Measurements from ENCODE around the gene PAIP2. TPM values are rescaled to one million over a fixed set of nuclear protein-coding genes. Genes with fewer than 3 reads are reported as not detected.
"Not testable (repeated sequence)": the region's sequence is repeated elsewhere in the genome, so short reads cannot be mapped to it uniquely, and the experiment has no call there.

The PAIP2 gene
- total RNA-seq, 1 donor from 2014 or later, result 70.0 TPM

- TF ChIP-seq, protein P1, sequence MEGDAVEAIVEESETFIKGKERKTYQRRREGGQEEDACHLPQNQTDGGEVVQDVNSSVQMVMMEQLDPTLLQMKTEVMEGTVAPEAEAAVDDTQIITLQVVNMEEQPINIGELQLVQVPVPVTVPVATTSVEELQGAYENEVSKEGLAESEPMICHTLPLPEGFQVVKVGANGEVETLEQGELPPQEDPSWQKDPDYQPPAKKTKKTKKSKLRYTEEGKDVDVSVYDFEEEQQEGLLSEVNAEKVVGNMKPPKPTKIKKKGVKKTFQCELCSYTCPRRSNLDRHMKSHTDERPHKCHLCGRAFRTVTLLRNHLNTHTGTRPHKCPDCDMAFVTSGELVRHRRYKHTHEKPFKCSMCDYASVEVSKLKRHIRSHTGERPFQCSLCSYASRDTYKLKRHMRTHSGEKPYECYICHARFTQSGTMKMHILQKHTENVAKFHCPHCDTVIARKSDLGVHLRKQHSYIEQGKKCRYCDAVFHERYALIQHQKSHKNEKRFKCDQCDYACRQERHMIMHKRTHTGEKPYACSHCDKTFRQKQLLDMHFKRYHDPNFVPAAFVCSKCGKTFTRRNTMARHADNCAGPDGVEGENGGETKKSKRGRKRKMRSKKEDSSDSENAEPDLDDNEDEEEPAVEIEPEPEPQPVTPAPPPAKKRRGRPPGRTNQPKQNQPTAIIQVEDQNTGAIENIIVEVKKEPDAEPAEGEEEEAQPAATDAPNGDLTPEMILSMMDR (IDR thresholded peaks at IDR 0.05), result no peak
- ATAC-seq, result no peak
- Histone ChIP-seq H3K9me3 (no peaks in the 10 kb centered on the region), H3K36me3 (no peaks in the 10 kb centered on the region), H3K4me1 (peaks cover 6% of the 10 kb centered on the region), H3K4me3 (no peak overlapping the region), H3K27me3 (no peaks in the 10 kb centered on the region), H3K27ac (no peak overlapping the region)
- no peak for DNase-seq
- intact Hi-C loops (cut with DNase I), result no loop called here
Observed at GRCh38 chr5:139407517-139407916, 65.9 kb downstream of the PAIP2 start.

GRCh38 chr5:139408191-139408590 lies 66.5 kb downstream of the PAIP2 start:
- Histone ChIP-seq H3K4me3 (no peak overlapping the region), H3K27me3 (no peaks in the 10 kb centered on the region), H3K27ac (no peak overlapping the region), H3K36me3 (no peaks in the 10 kb centered on the region), H3K4me1 (peaks cover 6% of the 10 kb centered on the region), H3K9me3 (no peaks in the 10 kb centered on the region)
- DNase-seq (no peak), ATAC-seq (no peak)
- intact Hi-C loops (cut with DNase I), result no loop called here
- TF ChIP-seq, protein P1 (IDR thresholded peaks at IDR 0.05), result no peak

- H3K27me3 ChIP-seq; DNase-seq; H3K9me3 ChIP-seq; intact Hi-C loops (cut with DNase I); H3K4me1 ChIP-seq; ATAC-seq; H3K36me3 ChIP-seq; H3K27ac ChIP-seq; H3K4me3 ChIP-seq: not testable (repeated sequence)
Observed at GRCh38 chr5:139409116-139409515, 67.5 kb downstream of the PAIP2 start.

- DNase-seq (no peak), ATAC-seq (no peak)
- H3K36me3 ChIP-seq, result no peaks in the 10 kb centered on the region
- TF ChIP-seq, protein P1 (IDR thresholded peaks at IDR 0.05), result no peak
- no peaks in the 10 kb centered on the region for H3K9me3 ChIP-seq
- intact Hi-C loops (cut with DNase I), result no loop called here
- no peaks in the 10 kb centered on the region for H3K4me1 ChIP-seq
- no peak overlapping the region for H3K27ac ChIP-seq
- H3K4me3 ChIP-seq, result no peak overlapping the region
- H3K27me3 ChIP-seq, result no peaks in the 10 kb centered on the region
Observed at GRCh38 chr5:139410121-139410992, 68.7 kb downstream of the PAIP2 start.

DNA sequence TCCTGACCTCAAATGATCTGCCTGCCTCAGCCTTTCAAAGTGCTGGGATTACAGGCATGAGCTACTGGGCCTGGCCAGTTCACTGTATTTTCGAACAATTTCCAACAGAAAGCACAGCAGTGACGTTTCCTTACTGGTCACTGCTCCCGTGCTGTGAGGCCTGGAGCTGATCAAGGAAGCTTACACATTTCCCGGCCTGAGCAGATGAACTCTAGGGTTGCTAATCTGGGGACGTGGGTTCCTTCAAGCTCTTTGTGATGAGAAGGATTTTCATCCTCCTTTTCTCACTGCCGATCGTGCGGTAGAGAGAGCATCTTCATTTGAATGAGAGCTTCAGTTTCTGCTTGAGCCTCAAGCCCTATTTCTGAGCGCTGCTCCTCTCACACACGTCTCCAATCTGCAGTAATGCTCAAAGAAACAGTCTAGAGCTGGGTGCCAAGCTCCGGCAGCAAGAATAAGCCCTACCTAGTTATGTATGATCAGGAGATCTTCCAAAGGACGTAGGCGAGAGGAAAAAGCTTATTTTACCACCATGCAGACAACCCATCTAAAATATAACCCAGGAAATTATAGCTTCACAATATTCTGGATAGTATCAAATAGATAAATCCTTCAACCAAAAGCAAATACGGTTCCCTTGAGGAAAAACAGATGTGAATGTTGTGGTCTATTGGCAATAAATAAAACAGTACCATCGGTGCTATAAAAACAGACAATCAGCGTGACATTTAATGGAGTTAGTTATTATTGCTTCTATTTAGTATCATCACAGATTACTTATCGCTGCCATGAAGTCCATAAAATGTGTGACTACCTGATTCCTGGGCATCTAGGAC lies 69.6 kb downstream of the PAIP2 start:
- Histone ChIP-seq H3K4me3 (no peak overlapping the region), H3K4me1 (peaks cover under 1% of the 10 kb centered on the region), H3K36me3 (no peaks in the 10 kb centered on the region), H3K27me3 (no peaks in the 10 kb centered on the region), H3K27ac (no peak overlapping the region), H3K9me3 (no peaks in the 10 kb centered on the region)
- TF ChIP-seq, protein P1 (IDR thresholded peaks at IDR 0.05), result no peak
- ATAC-seq (no peak), DNase-seq (no peak)
- intact Hi-C loops (cut with DNase I), result no loop called here

DNA sequence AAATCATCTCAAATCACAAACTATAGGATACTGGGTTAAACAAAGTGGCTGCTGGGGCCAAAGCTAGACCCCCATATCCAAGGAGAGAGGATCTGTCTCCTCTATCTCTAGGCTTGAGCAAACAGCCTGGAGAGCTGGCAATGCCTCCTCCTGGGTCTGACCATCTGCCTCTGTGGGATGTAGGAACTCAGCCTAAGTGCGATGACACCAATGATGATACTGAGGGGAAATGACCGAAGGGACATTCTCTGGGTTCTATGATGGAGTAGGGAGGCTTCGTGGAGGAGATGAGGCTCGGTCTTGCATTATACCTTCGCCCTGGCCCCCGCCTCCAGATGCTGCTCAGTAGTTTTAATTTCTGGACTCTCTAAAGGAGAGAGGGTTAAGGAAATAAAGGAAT lies 71.5 kb downstream of the PAIP2 start:
- no peak overlapping the region for H3K27ac ChIP-seq
- no peak overlapping the region for H3K4me3 ChIP-seq
- no peaks in the 10 kb centered on the region for H3K9me3 ChIP-seq
- H3K4me1 ChIP-seq, result peaks cover 18% of the 10 kb centered on the region
- no peaks in the 10 kb centered on the region for H3K27me3 ChIP-seq
- TF ChIP-seq, protein P1 (IDR thresholded peaks at IDR 0.05), result no peak
- intact Hi-C loops (cut with DNase I), result no loop called here
- ATAC-seq, result no peak
- no peak for DNase-seq
- H3K36me3 ChIP-seq, result peaks cover 3% of the 10 kb centered on the region

All from upper lobe of right lung (tissue), 1 donor.